ENCODE results near the gene C10orf90. TPM values are rescaled to one million over a fixed set of nuclear protein-coding genes. Genes with fewer than 3 reads are reported as not detected.

C10orf90 gene
- total RNA-seq, 4 donors from 2014 or later, result 2.7 to 5.8 (median 4.0) TPM

DNA sequence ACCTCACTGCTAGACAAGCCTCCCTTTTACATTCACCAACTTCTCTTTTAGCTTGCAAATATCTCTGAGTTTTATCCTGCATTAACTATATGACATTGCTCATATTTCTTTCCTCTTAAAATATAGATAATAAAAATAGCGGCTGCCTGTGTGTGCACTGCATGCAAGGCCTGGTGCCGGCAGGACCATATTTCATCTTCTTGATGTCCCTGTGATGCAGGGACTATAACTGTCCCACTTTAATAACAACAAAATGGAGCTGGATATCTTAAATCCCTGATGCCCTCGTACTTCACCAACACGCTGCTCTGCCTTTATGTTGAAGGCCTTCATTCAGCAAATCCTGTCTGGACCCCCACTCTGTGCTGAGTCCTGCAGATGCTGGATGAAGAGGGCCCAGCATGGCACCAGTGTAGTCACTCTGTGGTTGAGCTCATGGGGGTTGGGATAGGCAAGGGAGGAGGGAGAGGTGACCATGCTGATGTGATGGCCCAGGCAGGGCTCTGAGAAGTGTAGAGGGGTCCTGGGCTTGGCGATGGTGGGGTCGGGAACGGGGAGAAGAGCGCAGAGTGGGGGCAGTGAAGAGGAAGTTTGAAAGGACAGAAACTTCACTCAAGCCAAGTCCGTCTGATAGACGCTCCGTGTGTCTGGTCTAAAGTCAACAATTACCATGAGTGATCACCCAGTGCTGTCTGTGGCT lies 40.4 kb downstream of the C10orf90 start:
- no peak overlapping the region for H3K4me3 ChIP-seq (ENCODE audit: low read depth, poor library complexity, severe bottlenecking)
- peak in 1 of 2 donors; percentile 52 for DNase-seq (ENCODE audit: low spot score in 2 of 2)
- WGBS, 2 donors, result 93 to 94% methylated on average over 11 of the region's 11 CpGs
- TF ChIP-seq, protein P1, sequence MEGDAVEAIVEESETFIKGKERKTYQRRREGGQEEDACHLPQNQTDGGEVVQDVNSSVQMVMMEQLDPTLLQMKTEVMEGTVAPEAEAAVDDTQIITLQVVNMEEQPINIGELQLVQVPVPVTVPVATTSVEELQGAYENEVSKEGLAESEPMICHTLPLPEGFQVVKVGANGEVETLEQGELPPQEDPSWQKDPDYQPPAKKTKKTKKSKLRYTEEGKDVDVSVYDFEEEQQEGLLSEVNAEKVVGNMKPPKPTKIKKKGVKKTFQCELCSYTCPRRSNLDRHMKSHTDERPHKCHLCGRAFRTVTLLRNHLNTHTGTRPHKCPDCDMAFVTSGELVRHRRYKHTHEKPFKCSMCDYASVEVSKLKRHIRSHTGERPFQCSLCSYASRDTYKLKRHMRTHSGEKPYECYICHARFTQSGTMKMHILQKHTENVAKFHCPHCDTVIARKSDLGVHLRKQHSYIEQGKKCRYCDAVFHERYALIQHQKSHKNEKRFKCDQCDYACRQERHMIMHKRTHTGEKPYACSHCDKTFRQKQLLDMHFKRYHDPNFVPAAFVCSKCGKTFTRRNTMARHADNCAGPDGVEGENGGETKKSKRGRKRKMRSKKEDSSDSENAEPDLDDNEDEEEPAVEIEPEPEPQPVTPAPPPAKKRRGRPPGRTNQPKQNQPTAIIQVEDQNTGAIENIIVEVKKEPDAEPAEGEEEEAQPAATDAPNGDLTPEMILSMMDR (IDR thresholded peaks at IDR 0.05), result no peak
- no peak for TF ChIP-seq POLR2A (IDR thresholded peaks at IDR 0.05)
- intact Hi-C loops (cut with DNase I; ENCODE audit: low total_unique reads), result no loop called here

DNA sequence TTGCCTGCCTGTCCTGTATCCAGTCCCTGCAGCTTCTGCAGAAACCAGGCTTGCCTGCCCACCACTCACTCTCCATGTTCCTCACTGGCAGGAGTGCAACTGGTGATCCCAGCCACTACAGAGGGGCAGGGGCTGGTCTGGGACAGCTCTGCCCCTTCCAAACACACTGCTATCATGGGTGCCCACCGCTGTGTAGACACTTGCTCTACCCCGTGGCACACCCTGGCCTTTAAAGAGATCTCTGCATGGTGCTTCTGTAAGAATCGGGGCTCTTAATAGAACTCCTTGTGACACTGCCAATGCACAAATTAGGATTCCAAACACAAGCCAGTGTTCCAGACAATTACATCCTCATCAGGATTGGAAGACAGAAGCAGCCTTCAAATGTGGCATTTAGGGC lies 41.7 kb downstream of the C10orf90 start:
- no peak for TF ChIP-seq POLR2A (IDR thresholded peaks at IDR 0.05)
- TF ChIP-seq, protein P1 (IDR thresholded peaks at IDR 0.05), result no peak
- no peak for DNase-seq (ENCODE audit: low spot score in 2 of 2)
- intact Hi-C loops (cut with DNase I; ENCODE audit: low total_unique reads), result no loop called here
- no peak overlapping the region for H3K4me3 ChIP-seq (ENCODE audit: low read depth, poor library complexity, severe bottlenecking)
- WGBS, 2 donors, result 75 to 81% methylated on average over 3 of the region's 3 CpGs

DNA sequence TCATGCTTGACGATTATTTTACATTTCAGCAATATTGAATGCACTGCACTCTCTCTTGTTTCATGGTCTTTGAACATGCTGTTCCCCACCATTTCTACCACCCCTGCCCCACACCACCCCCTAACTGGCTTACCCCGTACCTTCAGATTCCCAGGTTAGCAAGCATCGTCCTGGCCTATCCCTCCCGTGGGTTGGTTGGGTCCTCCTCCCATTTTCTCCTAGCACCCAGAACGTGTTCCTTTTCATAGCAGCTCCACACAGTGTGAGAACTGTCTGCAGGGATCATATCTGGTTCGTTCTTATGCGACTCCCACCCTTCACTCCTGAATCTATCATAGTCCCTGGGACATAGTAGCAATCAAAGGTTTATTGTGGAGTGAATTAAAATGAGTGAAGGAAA lies 48.6 kb downstream of the C10orf90 start:
- 81 to 86% methylated on average over 7 of the region's 7 CpGs for WGBS, 2 donors
- DNase-seq (ENCODE audit: low spot score in 2 of 2), result no peak
- no peak for TF ChIP-seq POLR2A (IDR thresholded peaks at IDR 0.05)
- TF ChIP-seq, protein P1 (IDR thresholded peaks at IDR 0.05), result no peak
- no peak overlapping the region for H3K4me3 ChIP-seq (ENCODE audit: low read depth, poor library complexity, severe bottlenecking)
- intact Hi-C loops (cut with DNase I; ENCODE audit: low total_unique reads), result no loop called here

DNA sequence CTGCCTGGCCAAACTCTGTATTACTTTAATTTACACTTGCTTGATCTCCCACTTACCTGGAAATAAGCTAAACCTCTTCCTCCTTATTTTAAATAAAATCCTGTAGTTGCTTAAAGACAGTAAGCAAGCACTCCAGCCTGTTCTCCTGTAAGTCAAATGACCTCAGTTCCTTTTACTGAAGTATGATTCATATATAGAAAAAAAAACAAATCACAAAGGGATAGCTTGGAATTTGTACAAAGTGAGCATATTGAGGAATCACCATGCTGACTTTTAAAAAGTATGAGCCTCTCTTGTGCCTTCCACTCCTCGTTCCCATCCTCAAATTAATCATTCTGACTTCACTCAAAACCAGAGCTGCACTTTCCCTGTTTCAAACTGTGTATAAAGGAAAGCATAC lies 52.0 kb downstream of the C10orf90 start:
- DNase-seq (ENCODE audit: low spot score in 2 of 2), result no peak
- no peak for TF ChIP-seq POLR2A (IDR thresholded peaks at IDR 0.05)
- TF ChIP-seq, protein P1 (IDR thresholded peaks at IDR 0.05), result no peak
- no peak overlapping the region for H3K4me3 ChIP-seq (ENCODE audit: low read depth, poor library complexity, severe bottlenecking)
- intact Hi-C loops (cut with DNase I; ENCODE audit: low total_unique reads), result no loop called here
- WGBS, 2 donors, result 50 to 67% methylated on average over 1 of the region's 1 CpG

DNA sequence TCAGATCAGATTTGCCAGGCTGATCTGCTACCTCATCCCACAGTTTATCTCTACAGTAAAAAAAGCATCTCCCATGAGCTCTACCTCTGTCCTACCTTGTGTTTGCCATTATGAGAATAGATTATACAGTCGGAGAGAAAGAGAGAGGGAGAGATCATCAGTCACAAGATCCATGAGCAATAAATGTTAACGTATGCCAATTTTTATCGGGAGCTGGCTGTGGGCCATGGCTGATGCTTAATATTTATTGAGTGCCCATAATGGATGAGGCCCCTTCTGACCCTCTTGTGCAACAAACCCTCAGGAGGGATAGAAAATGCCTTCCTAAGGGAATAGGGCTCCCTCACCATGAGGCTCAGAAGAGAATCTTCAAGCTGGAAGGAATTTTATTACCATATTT lies 52.8 kb downstream of the C10orf90 start:
- intact Hi-C loops (cut with DNase I; ENCODE audit: low total_unique reads), result no loop called here
- WGBS, 2 donors, result 60 to 64% methylated on average over 3 of the region's 3 CpGs
- no peak for DNase-seq (ENCODE audit: low spot score in 2 of 2)
- H3K4me3 ChIP-seq (ENCODE audit: low read depth, poor library complexity, severe bottlenecking), result no peak overlapping the region
- TF ChIP-seq POLR2A (IDR thresholded peaks at IDR 0.05), result no peak
- TF ChIP-seq, protein P1 (IDR thresholded peaks at IDR 0.05), result no peak

DNA sequence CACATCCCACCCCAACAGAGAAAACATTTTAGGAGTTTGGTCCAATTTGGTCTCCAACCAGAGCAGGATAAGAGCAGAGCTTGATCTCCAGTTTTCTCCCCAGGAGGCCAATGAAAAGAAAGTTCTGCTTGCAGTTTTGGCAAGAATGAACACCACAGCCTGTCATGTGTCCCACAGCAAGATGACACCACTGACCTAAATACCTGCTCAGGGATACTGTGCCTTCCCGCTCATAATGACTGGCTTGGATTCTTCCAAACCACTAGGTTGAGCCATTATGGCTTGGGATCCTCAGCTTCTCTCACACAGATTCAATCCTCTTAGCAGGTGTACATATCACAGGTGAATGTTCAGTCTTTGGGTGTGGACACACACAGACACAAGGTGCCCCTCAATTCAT lies 53.3 kb downstream of the C10orf90 start:
- TF ChIP-seq, protein P1 (IDR thresholded peaks at IDR 0.05), result no peak
- TF ChIP-seq POLR2A (IDR thresholded peaks at IDR 0.05), result no peak
- intact Hi-C loops (cut with DNase I; ENCODE audit: low total_unique reads), result no loop called here
- no peak overlapping the region for H3K4me3 ChIP-seq (ENCODE audit: low read depth, poor library complexity, severe bottlenecking)
- 87 to 90% methylated on average over 1 of the region's 1 CpG for WGBS, 2 donors
- DNase-seq (ENCODE audit: low spot score in 2 of 2), result no peak
